ENCODE measurements around the gene MYD88. TPM values are rescaled to one million over a fixed set of nuclear protein-coding genes. Genes with fewer than 3 reads are reported as not detected.

The MYD88 gene
- total and polyA plus RNA-seq, 12 donors: 4.2 to 22.3 (median 7.1) TPM

DNA sequence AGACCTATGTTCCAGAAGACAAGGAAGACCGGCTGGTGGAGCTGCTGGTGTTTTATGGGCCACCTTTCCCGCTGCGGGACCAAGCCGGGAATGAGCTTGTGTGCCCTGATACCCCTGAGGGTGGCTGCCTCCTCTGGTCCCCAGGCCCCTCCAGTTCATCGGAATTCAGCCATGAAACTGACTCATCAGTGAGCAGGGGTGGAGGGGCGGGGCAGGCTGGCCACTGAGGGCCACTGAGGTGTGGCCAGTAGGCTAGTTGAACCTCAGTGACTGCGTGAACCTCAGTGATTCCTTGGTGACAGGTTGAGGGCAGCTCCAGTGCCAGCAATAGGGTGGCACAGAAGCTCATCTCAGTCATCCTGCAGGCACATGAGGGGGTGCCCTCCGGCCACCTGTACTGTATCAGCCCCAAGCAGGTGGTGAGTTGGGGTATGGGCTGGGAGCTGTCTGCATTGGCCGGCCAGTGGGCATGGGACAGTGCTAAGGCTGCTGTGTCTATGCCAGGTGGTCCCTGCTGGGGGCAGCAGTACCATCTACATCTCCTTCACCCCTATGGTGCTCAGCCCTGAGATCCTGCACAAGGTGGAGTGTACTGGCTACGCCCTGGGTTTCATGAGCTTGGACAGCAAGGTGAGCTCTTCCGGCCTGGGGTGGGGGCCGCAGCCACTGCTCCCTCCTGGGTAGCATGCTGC is 21.8 kb upstream of the MYD88 start:
- H3K36me3 ChIP-seq: peaks cover 0 to 21% (median 11%) of the 10 kb centered on the region in 9 donors
- no peaks in the 10 kb centered on the region for H3K9me3 ChIP-seq
- 92 to 94% methylated on average over 12 of the region's 12 CpGs for WGBS, 2 donors
- H3K4me3 ChIP-seq: no peak overlapping the region
- intact Hi-C loops (cut with DNase I): loop anchor here in 5 of 10 donors (5.0 to 10.0 kb wide), 4 partner anchors 228 to 366 kb away; partner anchors contain the start of gene XYLB (in 3 of the 5)
- TF ChIP-seq, protein P1, sequence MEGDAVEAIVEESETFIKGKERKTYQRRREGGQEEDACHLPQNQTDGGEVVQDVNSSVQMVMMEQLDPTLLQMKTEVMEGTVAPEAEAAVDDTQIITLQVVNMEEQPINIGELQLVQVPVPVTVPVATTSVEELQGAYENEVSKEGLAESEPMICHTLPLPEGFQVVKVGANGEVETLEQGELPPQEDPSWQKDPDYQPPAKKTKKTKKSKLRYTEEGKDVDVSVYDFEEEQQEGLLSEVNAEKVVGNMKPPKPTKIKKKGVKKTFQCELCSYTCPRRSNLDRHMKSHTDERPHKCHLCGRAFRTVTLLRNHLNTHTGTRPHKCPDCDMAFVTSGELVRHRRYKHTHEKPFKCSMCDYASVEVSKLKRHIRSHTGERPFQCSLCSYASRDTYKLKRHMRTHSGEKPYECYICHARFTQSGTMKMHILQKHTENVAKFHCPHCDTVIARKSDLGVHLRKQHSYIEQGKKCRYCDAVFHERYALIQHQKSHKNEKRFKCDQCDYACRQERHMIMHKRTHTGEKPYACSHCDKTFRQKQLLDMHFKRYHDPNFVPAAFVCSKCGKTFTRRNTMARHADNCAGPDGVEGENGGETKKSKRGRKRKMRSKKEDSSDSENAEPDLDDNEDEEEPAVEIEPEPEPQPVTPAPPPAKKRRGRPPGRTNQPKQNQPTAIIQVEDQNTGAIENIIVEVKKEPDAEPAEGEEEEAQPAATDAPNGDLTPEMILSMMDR (IDR thresholded peaks at IDR 0.05): no peak
- ATAC-seq (peak in 6 of 8 donors; percentile 1 to 23 (median 11)), DNase-seq (no peak)
- H3K27me3 ChIP-seq: peaks cover 0 to 6% (median 0%) of the 10 kb centered on the region in 7 donors
- H3K27ac ChIP-seq: no peak overlapping the region
- peaks cover 0 to 14% (median 4%) of the 10 kb centered on the region in 9 donors for H3K4me1 ChIP-seq

DNA sequence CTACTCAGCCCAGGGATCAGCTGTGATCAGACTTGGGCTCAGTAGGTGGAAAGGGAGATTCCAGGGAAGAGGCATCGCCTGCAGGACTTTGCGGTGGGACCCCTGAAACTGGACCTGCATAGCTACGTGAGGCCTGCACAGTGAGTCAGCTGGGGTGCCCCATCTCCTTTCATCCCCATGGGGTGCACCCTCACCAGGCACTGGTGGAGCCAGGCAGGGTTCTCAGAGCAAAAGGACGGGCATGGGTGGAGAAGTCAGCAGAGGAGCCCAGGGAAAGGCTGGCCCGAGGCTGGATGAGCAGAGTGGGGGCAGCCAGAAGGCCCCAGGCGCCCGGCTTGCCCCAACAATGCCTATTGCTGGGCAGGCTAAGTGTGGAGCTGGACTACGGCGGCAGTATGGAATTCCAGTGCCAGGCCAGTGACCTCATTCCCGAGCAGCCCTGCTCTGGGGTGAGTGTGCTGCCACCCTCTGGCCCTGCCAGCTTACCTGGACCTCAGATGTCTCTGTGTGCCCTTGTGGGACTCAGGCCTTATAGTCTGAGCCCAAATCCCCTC is 21.2 kb upstream of the MYD88 start:
- peaks cover 0 to 14% (median 4%) of the 10 kb centered on the region in 9 donors for H3K4me1 ChIP-seq
- H3K9me3 ChIP-seq: no peaks in the 10 kb centered on the region
- TF ChIP-seq, protein P1 (IDR thresholded peaks at IDR 0.05): peak in 2 of 9 donors; percentile 29 to 34
- intact Hi-C loops (cut with DNase I): loop anchor here in 5 of 10 donors (5.0 to 10.0 kb wide), 4 partner anchors 228 to 365 kb away; partner anchors contain the start of gene XYLB (in 3 of the 5)
- H3K4me3 ChIP-seq: no peak overlapping the region
- no peak overlapping the region for H3K27ac ChIP-seq
- peaks cover 0 to 28% (median 17%) of the 10 kb centered on the region in 9 donors for H3K36me3 ChIP-seq
- ATAC-seq: peak; percentile 23 to 88 (median 70)
- peak; percentile 34 to 43 for DNase-seq
- H3K27me3 ChIP-seq: peaks cover 0 to 6% (median 0%) of the 10 kb centered on the region in 7 donors
- 69 to 75% methylated on average over 10 of the region's 10 CpGs for WGBS, 2 donors

DNA sequence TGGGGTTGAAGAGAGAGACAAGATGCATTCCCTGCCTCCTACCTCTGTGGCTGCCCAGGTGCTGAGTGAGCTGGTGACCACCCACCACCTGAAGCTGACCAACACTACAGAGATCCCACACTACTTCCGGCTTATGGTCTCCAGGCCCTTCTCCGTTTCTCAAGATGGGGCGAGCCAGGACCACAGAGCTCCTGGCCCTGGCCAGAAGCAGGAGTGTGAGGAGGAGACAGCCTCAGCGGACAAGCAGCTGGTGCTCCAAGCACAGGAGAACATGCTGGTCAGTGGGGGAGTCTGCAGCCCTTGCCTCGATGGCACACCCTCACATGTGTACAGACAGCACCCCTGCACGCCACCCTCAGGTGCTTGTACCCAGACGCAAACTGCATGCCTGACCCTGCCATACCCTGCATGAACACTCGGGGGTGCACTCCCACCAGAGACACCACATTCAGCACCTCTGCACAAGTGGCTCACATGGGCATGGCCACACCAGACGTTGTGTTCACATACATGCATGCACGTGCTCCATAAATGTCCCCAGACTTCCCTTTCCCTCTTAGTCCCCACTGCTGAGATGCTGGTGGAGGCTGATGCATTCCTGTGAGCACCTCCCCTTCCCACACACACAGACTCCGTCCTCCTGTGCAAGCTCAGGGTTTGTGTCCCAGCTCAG is 20.6 kb upstream of the MYD88 start:
- DNase-seq: peak; percentile 38 to 62
- Histone ChIP-seq H3K4me3 (no peak overlapping the region), H3K27ac (no peak overlapping the region), H3K4me1 (peaks cover 0 to 14% (median 4%) of the 10 kb centered on the region in 9 donors), H3K9me3 (no peaks in the 10 kb centered on the region), H3K36me3 (peaks cover 0 to 34% (median 23%) of the 10 kb centered on the region in 9 donors), H3K27me3 (peaks cover 0 to 6% (median 0%) of the 10 kb centered on the region in 7 donors)
- TF ChIP-seq, protein P1 (IDR thresholded peaks at IDR 0.05): peak; percentile 38 to 75 (median 68)
- intact Hi-C loops (cut with DNase I): loop anchor here in 5 of 10 donors (5.0 to 10.0 kb wide), 4 partner anchors 227 to 364 kb away; partner anchors contain the start of gene XYLB (in 3 of the 5)
- WGBS, 2 donors: 59 to 70% methylated on average over 11 of the region's 11 CpGs
- peak; percentile 45 to 79 (median 68) for ATAC-seq
